Right atrium auricular region (tissue), 2 donors: ENCODE data around the gene PPFIBP2. TPM values are rescaled to one million over a fixed set of nuclear protein-coding genes. Genes with fewer than 3 reads are reported as not detected.

Source experiments
- DNase-seq: peaks from one replicate; pipeline ENCODE4 v3.0.0-alpha.2; 2019; ENCODE audit warnings: low spot score
- H3K27ac ChIP-seq, 2 donors: fragments of 200-600 bp; sonication (generic); 1 replicate in 1 of 2; 2 replicates in 1 of 2; pipeline ENCODE4 v1.5.1; 2016 to 2019
- H3K27me3 ChIP-seq, 2 donors: fragments of 200-600 bp; sonication (generic); one replicate each; pipeline versions ENCODE4 v1.5.1 to v1.6.0; 2017 to 2019
- H3K36me3 ChIP-seq: fragments of 200-600 bp; sonication (generic); one replicate; pipeline ENCODE4 v1.5.1; 2016
- H3K4me1 ChIP-seq, 2 donors: fragments of 200-600 bp; sonication (generic); one replicate each; pipeline versions ENCODE4 v1.5.1 to v1.6.0; 2017 to 2019
- H3K4me3 ChIP-seq, 2 donors: fragments of 200-600 bp; sonication (generic); 1 replicate in 1 of 2; 2 replicates in 1 of 2; pipeline ENCODE4 v1.5.1; 2017 to 2019; ENCODE audit warnings: mild to moderate bottlenecking in 1 of 2, moderate library complexity in 1 of 2
- H3K9me3 ChIP-seq, 2 donors: fragments of 200-600 bp; sonication (generic); one replicate each; pipeline ENCODE4 v1.5.1; 2019
- CTCF ChIP-seq, 2 donors: fragments of 200-600 bp; sonication (generic); IDR thresholded peaks; one replicate each; pipeline ENCODE4 v1.5.1; 2019; ENCODE audit warnings: antibody characterized with exemption in 2 of 2
- total RNA-seq, 2 donors: library from RNA; depleted of rRNA; stranded (reverse); fragments of >200 nt; gene quantifications; one replicate each; pipeline ENCODE4 v1.1.0, GENCODE V29; 2016

The PPFIBP2 gene
- total RNA-seq, 2 donors from 2014 or later: 13.0 to 24.0 TPM

- H3K27ac ChIP-seq: no peak overlapping the region
- DNase-seq: no peak
- H3K9me3 ChIP-seq: no peaks in the 10 kb centered on the region
- no peaks in the 10 kb centered on the region for H3K36me3 ChIP-seq
- TF ChIP-seq CTCF (IDR thresholded peaks at IDR 0.05): no peak
- no peak overlapping the region for H3K4me3 ChIP-seq
- H3K4me1 ChIP-seq: no peaks in the 10 kb centered on the region
- H3K27me3 ChIP-seq: no peaks in the 10 kb centered on the region
Measured at GRCh38 chr11:7498193-7498592, 15.6 kb upstream of the PPFIBP2 start.

DNA sequence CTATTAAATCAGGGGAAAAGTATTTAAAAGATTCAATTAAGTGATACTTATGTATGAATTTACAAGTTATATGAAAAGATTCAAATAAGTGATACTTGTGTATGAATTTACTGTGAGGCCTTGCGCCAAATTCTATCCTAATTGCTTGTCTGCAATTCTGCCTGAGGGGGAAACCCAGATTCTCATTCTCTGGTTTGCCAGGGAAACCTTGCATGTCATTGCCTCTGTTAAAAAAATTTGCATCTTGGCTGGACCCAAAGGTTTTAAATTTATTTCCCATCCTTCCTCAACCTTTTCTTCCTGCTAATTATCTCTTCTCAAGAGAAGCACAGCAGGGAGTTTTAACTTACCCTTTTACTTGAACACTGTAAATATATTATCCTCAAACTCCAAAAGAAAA lies 14.7 kb upstream of the PPFIBP2 start:
- no peaks in the 10 kb centered on the region for H3K4me1 ChIP-seq
- no peak overlapping the region for H3K27ac ChIP-seq
- no peak for TF ChIP-seq CTCF (IDR thresholded peaks at IDR 0.05)

GRCh38 chr11:7500251-7500650 lies 13.5 kb upstream of the PPFIBP2 start:
- no peak overlapping the region for H3K27ac ChIP-seq
- H3K9me3 ChIP-seq: no peaks in the 10 kb centered on the region
- no peaks in the 10 kb centered on the region for H3K36me3 ChIP-seq
- DNase-seq: no peak
- no peak overlapping the region for H3K4me3 ChIP-seq
- TF ChIP-seq CTCF (IDR thresholded peaks at IDR 0.05): no peak
- H3K27me3 ChIP-seq: no peaks in the 10 kb centered on the region
- H3K4me1 ChIP-seq: no peaks in the 10 kb centered on the region

More for the DNA sequence above, 14.7 kb upstream of the PPFIBP2 start:
- Histone ChIP-seq H3K4me3 (no peak overlapping the region), H3K27me3 (no peaks in the 10 kb centered on the region), H3K9me3 (no peaks in the 10 kb centered on the region), H3K36me3 (no peaks in the 10 kb centered on the region)
- no peak for DNase-seq

DNA sequence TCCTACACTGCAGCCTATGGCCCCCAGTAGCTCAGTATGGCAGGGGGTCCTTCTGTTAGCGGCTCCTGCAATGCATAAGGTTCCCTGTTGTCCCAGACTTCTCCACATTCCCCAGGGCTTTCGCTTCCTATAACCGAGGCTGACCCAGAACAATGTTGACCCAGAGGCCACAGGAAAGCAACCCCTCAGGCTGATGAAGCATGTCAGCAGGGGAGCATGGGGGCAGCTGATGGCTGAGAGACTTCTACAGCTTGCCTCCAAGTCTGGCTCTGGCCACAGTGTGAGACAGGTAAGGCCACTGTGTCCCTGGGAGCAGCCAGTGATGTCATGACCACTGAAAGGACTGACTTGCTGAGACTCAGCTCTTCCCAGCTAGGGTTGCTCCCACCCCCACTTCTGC lies 12.5 kb upstream of the PPFIBP2 start:
- Histone ChIP-seq H3K36me3 (no peaks in the 10 kb centered on the region), H3K4me1 (no peaks in the 10 kb centered on the region), H3K4me3 (no peak overlapping the region), H3K9me3 (no peaks in the 10 kb centered on the region), H3K27me3 (no peaks in the 10 kb centered on the region), H3K27ac (no peak overlapping the region)
- DNase-seq: no peak
- no peak for TF ChIP-seq CTCF (IDR thresholded peaks at IDR 0.05)

- H3K27ac ChIP-seq: no peak overlapping the region
- H3K27me3 ChIP-seq: no peaks in the 10 kb centered on the region
- no peak for TF ChIP-seq CTCF (IDR thresholded peaks at IDR 0.05)
- no peaks in the 10 kb centered on the region for H3K4me1 ChIP-seq
- no peaks in the 10 kb centered on the region for H3K36me3 ChIP-seq
- H3K4me3 ChIP-seq: no peak overlapping the region
- no peaks in the 10 kb centered on the region for H3K9me3 ChIP-seq
- no peak for DNase-seq
Measured at GRCh38 chr11:7501894-7502293, 11.9 kb upstream of the PPFIBP2 start.

- Histone ChIP-seq H3K36me3 (no peaks in the 10 kb centered on the region), H3K4me1 (peaks cover 0 to 4% of the 10 kb centered on the region in 2 donors), H3K27me3 (no peaks in the 10 kb centered on the region), H3K27ac (no peak overlapping the region), H3K4me3 (no peak overlapping the region), H3K9me3 (no peaks in the 10 kb centered on the region)
- no peak for DNase-seq
- TF ChIP-seq CTCF (IDR thresholded peaks at IDR 0.05): no peak
Measured at GRCh38 chr11:7506243-7506642, 7.6 kb upstream of the PPFIBP2 start.
